Measurements from ENCODE around the gene PRAC1.

The PRAC1 gene

DNA sequence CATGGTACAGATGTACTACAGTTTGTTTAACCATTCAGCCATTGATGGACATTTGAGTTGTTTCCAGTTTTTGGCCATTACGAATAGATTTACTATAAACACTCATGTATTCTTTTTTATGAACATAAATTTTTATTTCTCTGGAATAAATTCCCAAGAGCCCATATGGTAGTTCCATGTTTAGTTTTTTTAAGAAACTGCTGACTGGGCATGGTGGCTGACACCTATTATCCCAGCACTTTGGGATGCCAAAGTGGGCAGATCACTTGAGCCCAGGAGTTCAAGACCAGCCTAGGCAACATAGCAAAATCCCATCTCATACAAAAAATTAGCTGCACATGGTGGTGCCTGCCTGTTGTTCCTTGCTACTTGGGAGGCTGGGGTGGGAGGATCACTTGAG lies 30.3 kb downstream of the PRAC1 start:
- no peak for DNase-seq

DNA sequence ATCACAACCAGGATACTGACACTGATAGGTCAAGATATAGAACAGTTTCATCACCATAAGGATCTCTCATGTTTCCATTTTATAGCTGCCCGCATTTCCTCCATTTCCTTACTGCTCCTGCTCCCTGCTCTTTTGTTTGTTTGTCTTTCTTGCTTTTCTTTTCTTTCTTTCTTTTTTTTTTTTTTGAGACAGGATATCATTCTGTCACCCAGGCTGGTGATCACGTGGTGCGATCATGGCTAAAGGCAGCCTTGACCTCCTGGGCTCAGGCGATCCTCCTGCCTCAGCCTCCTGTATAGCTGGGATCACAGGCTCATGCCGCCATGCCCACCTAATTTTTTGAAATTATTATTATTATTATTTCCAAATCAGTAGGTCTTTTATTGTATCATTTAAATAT lies 31.7 kb downstream of the PRAC1 start:
- no peak for DNase-seq

DNA sequence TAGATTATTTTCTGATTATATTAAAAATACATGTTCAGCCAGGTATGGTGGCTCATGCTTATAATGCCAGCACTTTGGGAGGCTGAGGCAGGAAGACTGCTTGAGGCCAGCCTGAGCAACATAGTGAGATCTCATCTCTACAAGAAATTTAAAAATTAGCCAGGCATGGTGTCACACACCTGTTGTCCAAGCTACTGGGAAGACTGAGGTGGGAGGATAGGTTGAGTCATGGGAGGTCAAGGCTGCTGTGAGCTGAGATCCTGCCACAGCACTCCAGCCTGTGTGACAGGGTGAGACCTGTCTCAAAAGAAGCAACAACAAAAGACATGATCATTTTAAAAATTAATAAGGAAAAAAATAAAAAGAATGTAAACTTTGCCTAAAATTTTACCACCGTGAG lies 40.7 kb downstream of the PRAC1 start:
- no peak for DNase-seq

DNA sequence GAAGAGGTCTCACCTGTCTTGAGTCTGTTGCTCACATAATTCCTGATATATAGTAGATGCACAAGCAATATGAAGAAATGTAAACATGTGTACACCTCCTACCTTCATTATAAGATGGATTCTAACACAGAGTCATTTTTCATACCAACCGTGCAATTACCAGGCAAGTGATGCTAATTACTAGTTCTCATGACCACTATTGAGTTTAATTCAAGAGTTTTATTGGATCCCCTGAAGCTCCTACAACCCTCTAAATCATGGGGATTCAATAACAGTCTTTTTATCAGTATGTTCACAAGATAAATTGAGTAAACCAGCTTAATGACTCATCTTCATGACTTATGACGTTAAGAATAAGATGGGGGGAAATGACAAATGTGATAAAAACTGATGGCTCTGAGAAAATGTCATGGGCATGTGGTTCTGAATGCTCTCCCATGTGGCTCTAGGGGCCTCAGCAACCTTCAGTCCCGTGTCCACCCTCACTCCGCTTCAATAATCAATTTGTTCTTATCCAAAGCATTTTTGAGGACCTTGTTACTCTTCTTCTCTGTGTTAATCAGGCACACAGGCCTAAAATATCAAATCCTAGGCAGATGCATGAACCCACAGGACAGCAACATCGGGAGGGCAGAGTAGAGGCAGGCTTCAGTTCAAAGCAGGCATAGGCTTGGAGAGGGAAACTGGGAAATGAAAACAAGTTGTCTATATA lies 42.8 kb downstream of the PRAC1 start:
- no peak for DNase-seq

DNA sequence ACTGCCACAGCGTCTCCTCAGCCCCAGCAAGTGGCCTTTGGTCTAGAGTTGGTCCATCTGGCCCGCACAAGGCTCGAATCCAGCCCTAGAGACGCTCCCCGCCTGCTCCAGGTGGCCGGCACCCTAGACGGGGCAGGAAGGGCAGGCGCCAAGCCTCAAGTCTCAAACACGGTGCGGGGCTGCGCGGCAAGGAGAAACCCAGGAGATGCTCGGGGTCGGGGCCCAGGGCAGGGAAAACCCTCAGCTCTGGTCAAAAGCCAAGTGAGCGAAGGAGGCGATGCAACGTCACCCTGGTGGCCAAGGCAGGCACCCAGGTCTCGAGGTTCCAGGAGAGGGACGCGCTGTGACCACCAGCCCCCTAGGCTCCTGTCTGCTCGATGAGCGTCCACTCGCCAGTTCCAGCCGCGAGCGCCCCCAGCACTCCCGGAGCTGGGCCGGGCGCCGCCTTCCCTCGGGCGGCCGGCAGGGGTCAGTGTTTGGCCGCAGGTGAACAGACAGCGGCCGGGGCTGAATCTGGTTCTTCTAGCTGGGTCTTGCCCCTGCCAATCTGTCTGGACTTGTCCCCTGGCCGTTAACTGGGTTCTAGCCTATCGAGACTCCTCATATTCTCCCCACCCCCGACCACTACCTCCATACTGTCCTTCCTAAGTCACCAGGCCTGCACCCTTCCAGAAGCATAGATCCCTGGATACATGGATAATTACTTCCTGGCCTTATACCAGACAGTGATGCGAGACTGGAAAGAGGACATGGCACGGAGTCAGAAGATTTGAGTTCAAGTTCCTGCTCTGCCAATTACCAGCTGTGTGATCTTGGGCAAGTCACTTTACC lies 44.0 kb downstream of the PRAC1 start:
- peak; percentile 58 for DNase-seq

DNA sequence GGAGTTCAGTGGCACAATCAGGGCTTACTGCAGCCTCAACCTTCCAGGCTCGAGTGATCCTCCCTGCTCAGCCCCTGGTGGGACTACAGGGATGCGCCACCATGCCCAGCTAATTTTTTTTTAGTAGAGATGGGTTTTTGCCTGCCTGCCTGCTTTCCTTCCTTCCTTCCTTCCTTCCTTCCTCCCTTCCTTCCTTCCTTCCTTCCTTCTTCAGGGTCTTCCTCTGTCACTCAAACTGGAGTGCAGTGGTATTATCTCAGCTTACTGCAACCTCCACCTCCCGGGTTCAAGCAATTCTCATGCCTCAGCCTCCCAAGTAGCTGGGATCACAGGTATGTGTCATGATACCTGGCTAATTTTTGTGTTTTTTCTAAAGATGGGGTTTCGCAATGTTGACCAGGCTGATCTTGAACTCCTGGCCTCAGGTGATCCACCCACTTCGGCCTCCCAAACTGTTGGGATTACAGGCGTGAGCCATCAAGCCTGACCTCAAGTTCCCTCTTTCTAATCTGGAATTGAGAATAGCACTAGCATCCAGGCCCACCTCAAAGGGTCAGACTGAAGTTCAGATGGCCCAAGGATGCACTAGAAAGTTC lies 45.3 kb downstream of the PRAC1 start:
- DNase-seq = no peak

DNA sequence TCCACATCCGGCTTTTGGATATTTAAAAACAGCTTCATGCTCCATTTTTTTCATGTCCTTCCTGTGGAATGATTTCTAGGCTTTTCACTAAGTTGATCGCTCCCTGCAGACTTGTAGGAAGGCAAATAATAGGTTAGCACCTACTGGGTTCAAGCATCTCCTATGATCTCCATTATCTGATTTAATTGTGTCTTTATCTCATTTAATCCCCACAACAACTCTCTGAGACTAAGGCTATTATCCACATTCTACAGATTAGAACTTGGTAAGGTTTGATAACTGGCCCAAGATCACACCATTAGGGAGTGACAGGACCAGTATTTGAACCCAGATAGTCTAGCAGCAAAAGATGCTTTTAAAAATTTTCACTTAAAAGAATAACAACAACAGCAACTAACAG lies 50.0 kb downstream of the PRAC1 start:
- no peak for DNase-seq

Measured in DMS153 (cell line).